Measurements from ENCODE around the gene NLRP11.

DNA sequence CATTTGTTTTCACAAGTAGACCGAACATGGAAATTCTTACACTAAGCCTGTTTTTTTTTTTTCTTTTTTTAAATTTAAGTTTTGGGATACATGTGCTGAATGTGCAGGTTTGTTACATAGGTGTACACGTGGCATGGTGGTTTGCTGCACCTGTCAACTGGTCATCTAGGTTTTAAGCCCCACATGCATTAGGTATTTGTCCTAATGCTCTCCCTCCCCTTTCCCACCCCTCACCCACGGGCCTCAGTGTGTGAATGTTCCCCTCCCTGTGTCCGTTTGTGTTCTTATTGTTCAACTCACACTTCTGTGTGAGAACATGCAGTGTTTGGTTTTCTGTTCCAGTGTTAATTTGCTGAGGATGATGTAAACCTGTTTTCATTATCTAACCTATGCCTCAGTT is 7.1 kb upstream of the NLRP11 start:
- TF ChIP-seq, protein P1, sequence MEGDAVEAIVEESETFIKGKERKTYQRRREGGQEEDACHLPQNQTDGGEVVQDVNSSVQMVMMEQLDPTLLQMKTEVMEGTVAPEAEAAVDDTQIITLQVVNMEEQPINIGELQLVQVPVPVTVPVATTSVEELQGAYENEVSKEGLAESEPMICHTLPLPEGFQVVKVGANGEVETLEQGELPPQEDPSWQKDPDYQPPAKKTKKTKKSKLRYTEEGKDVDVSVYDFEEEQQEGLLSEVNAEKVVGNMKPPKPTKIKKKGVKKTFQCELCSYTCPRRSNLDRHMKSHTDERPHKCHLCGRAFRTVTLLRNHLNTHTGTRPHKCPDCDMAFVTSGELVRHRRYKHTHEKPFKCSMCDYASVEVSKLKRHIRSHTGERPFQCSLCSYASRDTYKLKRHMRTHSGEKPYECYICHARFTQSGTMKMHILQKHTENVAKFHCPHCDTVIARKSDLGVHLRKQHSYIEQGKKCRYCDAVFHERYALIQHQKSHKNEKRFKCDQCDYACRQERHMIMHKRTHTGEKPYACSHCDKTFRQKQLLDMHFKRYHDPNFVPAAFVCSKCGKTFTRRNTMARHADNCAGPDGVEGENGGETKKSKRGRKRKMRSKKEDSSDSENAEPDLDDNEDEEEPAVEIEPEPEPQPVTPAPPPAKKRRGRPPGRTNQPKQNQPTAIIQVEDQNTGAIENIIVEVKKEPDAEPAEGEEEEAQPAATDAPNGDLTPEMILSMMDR (IDR thresholded peaks at IDR 0.05; ENCODE audit: low read length): no peak
- TF ChIP-seq EZH2 (IDR thresholded peaks at IDR 0.05; ENCODE audit: borderline replicate concordance, low read length): no peak
